GM18526 (cell line): ENCODE measurements around the gene BTD.

Experiments
- POLR2A ChIP-seq: IDR thresholded peaks from 3 replicates; pipeline ENCODE4 v1.6.1; 2011; ENCODE audit not compliant: insufficient read length; ENCODE audit errors: extremely low read depth

The BTD gene

GRCh38 chr3:15647611-15648167 lies 46.1 kb downstream of the BTD start:
- TF ChIP-seq POLR2A = no peak

- no peak for TF ChIP-seq POLR2A
These were observed 47.8 kb downstream of the BTD start for GRCh38 chr3:15649341-15649740.

- no peak for TF ChIP-seq POLR2A
These were observed 48.3 kb downstream of the BTD start for GRCh38 chr3:15649858-15650257.

- no peak for TF ChIP-seq POLR2A
These were observed 49.9 kb downstream of the BTD start for GRCh38 chr3:15651396-15651795.

- no peak for TF ChIP-seq POLR2A
These were observed 51.8 kb downstream of the BTD start for GRCh38 chr3:15653321-15653720.

GRCh38 chr3:15654127-15654526 lies 52.6 kb downstream of the BTD start:
- no peak for TF ChIP-seq POLR2A

GRCh38 chr3:15654891-15655290 lies 53.3 kb downstream of the BTD start:
- TF ChIP-seq POLR2A = no peak

GRCh38 chr3:15656342-15656741 lies 54.8 kb downstream of the BTD start:
- no peak for TF ChIP-seq POLR2A

- no peak for TF ChIP-seq POLR2A
These were observed 55.5 kb downstream of the BTD start for GRCh38 chr3:15657016-15657415.

GRCh38 chr3:15659254-15659975 lies 57.9 kb downstream of the BTD start:
- TF ChIP-seq POLR2A = no peak

- no peak for TF ChIP-seq POLR2A
These were observed 58.8 kb downstream of the BTD start for GRCh38 chr3:15660055-15660935.

- TF ChIP-seq POLR2A = no peak
These were observed 62.6 kb downstream of the BTD start for GRCh38 chr3:15664144-15664543.

- TF ChIP-seq POLR2A = no peak
These were observed 64.1 kb downstream of the BTD start for GRCh38 chr3:15665510-15666150.

GRCh38 chr3:15666277-15666676 lies 64.7 kb downstream of the BTD start:
- no peak for TF ChIP-seq POLR2A

- TF ChIP-seq POLR2A = no peak
These were observed 65.9 kb downstream of the BTD start for GRCh38 chr3:15667484-15667883.
